Stimulated activated CD8-positive, alpha-beta memory T cell treated with anti-CD3 and anti-CD28 coated beads, Interleukin-4, amount 100 ng/mL, for 1 hour (primary cell): Measurements from ENCODE around the gene MBTPS2.
"Not testable (repeated sequence)": the region's sequence is repeated elsewhere in the genome, so short reads cannot be mapped to it uniquely, and the experiment has no call there.

Source experiments
- DNase-seq, 2 donors: peaks; one replicate each; pipeline ENCODE4 v3.0.0-alpha.2; 2020; ENCODE audit warnings: low read depth in 2 of 2, low spot score in 1 of 2

MBTPS2 gene

DNA sequence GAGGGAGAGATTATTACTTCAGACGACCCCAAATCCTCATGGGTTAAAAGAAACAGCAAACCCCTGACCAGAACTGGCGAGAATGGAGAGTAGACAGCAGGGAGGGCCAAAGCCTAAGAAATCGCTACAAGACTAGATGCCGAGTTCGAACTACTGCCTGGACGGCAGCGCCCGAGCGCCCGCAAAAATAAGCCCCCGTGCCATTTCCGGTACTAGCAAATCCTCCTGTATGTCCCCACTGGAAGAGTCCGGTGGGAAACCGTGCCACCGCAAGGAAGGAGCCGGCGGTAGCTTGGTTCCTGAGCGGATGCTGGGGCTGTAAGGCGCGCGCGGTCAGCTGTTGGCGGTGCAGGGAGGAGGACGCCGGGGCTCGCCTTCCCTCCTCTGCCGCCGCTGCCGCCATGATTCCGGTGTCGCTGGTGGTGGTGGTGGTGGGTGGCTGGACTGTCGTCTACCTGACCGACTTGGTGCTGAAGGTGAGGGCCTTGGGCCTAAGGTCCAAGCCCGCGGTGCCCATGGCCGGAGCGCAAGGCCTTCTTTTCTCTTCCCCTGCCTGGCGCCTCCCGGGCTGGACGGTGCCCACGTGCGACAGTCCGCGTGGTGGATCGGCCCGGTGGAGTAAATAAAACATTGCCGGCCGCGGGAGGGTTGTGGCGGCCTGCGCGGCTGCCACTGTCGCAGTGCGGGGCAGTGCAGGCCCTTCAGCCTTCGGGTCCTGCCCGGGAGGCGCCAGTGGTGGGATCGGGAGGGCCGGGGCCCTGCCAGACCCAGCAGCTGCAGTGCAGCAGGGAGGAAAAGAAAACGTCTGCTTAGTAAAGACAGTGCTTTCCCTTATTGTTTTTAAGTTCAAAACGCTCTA lies at the start of gene MBTPS2:
Gene MBTPS2, plus strand, starts transcription at position 284 of the 859 bp plus-strand sequence. Its CDS starts 118 bp downstream, at position 402.
- DNase-seq = peak; percentile 36 to 66

- DNase-seq = no peak
Measured at GRCh38 chrX:21798677-21799219, 40.7 kb upstream of the MBTPS2 start.

- DNase-seq = no peak
Measured at GRCh38 chrX:21799767-21800166, 39.6 kb upstream of the MBTPS2 start.

- no peak for DNase-seq
Measured at GRCh38 chrX:21800344-21800770, 39.1 kb upstream of the MBTPS2 start.

GRCh38 chrX:21802054-21802670 lies 37.3 kb upstream of the MBTPS2 start:
- no peak for DNase-seq

- DNase-seq = no peak
Measured at GRCh38 chrX:21802839-21803238, 36.6 kb upstream of the MBTPS2 start.

DNA sequence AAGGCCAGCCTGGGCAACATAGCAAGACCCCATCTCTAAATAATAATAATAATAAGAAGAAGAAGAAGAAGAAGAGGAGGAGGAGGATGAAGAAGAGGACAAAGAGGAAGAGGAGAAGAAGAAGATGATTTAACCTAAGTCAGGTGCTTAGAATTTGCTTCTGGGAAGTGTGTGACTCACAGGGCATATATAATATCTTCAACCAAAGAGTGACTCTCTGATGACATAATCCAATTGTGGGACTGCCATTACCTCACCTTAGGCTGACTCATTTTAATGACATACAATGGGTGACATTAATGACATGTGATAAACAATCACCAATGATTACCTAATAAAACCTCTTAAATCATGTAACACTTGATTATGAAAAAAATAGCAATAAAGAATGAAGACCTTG lies 32.7 kb upstream of the MBTPS2 start:
- DNase-seq = no peak

- DNase-seq = no peak
Measured at GRCh38 chrX:21811832-21812231, 27.6 kb upstream of the MBTPS2 start.

- DNase-seq = no peak
Measured at GRCh38 chrX:21812628-21813027, 26.8 kb upstream of the MBTPS2 start.

- DNase-seq = no peak
Measured at GRCh38 chrX:21813612-21814368, 25.6 kb upstream of the MBTPS2 start.

GRCh38 chrX:21816136-21816535 lies 23.3 kb upstream of the MBTPS2 start:
- DNase-seq = no peak

- not testable (repeated sequence) for DNase-seq
Measured at GRCh38 chrX:21820170-21820569, 19.2 kb upstream of the MBTPS2 start.

GRCh38 chrX:21821875-21822274 lies 17.5 kb upstream of the MBTPS2 start:
- no peak for DNase-seq

DNA sequence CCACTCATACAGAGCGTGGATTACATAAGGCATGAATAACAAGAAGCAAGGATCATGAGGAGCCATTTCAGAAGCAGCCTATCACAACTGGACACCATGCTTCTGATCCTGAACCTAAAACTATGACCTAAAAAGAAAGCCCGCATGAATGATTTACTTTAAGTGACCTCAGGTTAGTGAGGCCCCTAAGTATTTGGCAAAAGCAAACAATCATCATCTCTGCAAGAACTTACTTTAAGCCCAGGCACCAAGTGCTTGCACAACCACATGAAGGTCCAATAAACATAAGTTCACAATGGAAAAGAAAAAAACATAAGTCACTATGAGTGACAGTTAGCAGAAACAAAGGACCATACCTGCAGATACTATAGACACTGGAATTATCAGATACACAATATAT lies 7.9 kb upstream of the MBTPS2 start:
- no peak for DNase-seq

DNA sequence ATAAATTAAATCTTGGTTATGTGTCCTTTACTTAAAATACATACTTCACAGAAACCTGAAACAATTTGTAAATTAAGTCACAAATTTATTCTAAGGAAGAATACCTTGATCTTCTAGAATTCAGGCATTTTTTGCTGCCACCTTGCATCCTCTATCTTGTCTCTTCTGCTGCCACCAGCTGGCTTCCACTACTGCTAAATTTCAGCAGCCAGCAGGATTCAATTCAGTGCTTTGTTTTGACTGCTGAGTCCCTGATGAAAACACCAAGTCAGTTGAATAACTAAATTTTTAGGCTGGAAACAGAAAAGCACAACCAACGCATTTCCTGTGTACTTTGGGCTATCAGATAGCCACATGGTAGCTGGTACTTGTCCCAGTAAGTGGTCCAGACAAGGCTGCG lies 2.4 kb upstream of the MBTPS2 start:
- no peak for DNase-seq

DNA sequence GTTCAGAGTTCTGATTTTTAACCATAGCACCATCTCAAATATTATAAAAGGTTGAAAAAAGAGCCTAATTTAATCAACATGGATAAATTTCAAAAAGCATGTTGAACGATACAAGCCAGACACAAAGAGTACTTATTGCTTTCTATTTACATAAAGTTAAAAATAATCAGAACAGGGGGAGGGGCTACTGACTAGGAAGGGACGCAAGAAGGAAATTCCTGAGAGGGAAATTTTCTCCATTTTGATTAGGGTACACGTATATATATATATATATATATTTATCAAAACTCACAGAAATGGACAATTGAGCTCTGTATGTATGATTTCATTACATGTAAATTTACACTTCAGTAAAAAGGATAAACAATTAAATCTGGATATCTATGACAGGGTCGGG lies 482 bp upstream of the MBTPS2 start:
- DNase-seq = no peak

- no peak for DNase-seq
Measured at GRCh38 chrX:21840193-21840545, 752 bp downstream of the MBTPS2 start.

DNA sequence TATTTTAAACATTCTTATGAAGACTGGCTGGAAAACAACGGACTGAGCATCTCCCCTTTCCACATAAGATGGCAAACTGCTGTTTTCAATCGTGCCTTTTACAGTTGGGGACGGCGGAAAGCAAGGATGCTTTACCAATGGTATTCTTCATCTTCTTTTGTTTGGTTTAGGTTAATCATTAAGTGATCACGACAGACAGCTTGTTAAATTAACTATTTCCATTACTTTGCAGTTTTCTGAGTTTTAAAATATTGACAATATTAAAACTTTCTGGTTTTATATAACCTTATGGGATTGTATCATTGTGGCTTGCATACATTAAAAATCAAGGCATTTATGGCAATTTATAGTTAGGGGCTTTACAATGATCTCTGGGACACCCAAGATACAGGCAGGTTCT lies 3.8 kb downstream of the MBTPS2 start:
- no peak for DNase-seq

DNA sequence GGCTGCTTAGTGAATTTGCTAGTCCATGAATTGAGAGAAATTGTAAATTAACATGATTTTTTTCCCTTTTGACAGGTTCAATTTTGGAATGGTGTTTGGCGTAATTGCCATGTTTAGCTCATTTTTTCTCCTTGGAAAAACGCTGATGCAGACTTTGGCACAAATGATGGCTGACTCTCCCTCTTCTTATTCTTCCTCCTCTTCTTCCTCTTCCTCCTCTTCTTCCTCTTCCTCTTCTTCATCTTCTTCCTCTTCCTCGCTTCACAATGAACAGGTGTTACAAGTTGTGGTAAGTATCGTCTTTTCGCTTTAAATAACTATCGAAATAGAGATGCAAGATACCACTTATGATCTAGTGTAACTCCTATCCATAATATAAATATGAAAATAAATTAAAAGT lies 5.7 kb downstream of the MBTPS2 start:
- no peak for DNase-seq

- DNase-seq = no peak
Measured at GRCh38 chrX:21847342-21847741, 7.9 kb downstream of the MBTPS2 start.

DNA sequence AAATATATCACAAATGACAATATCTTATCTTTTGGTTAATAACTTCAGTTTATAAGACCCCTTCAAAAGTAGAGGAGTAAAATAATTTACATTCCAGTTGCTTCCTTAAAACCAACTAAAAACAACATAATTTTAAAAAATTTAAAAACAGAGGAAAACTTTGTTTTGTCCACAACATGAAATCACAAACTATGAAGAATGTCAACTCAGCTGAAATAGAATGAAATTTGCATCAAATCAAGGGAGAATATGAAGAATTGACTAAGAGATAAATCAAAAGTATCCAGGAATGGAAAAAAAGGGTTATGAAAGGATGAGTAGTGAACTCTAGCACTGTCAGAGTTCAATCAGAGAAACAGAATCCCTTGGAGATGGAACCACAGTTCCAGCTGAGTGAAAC lies 14.2 kb downstream of the MBTPS2 start:
- DNase-seq = no peak

- DNase-seq = no peak
Measured at GRCh38 chrX:21855937-21856415, 16.6 kb downstream of the MBTPS2 start, which contains the start of gene YY2. TSS of gene YY2 (plus strand) at chrX:21855987. CDS start at chrX:21856485, 498 bp downstream.
